GM18499 (cell line): Measurements from ENCODE around the gene ISG20L2.

Experiments
- ATAC-seq: cut with Tn5 transposase; IDR thresholded peaks from one replicate; pipeline ENCODE4 v1.9.1; 2021; ENCODE audit warnings: moderate number of reproducible peaks; ENCODE audit not compliant: insufficient read depth, unreplicated experiment

ISG20L2 gene

GRCh38 chr1:156708218-156708661, 20.3 kb downstream of the ISG20L2 start:
- no peak for ATAC-seq

- no peak for ATAC-seq
Observed at GRCh38 chr1:156707417-156708217, 20.9 kb downstream of the ISG20L2 start.

GRCh38 chr1:156706657-156707416, 21.7 kb downstream of the ISG20L2 start:
- no peak for ATAC-seq

- ATAC-seq, result no peak
Observed at GRCh38 chr1:156705918-156706656, 22.5 kb downstream of the ISG20L2 start.

- ATAC-seq, result no peak
Observed at GRCh38 chr1:156705321-156705917, 23.1 kb downstream of the ISG20L2 start, which contains the start of gene CRABP2. TSS of gene CRABP2 (minus strand) at chr1:156705583. CDS start at chr1:156705446, 137 bp downstream.

GRCh38 chr1:156704930-156705320, 23.6 kb downstream of the ISG20L2 start:
- ATAC-seq, result no peak

- ATAC-seq, result no peak
Observed at GRCh38 chr1:156704166-156704711, 24.3 kb downstream of the ISG20L2 start.

- ATAC-seq, result no peak
Observed at GRCh38 chr1:156703741-156704140, 24.8 kb downstream of the ISG20L2 start.

- ATAC-seq, result no peak
Observed at GRCh38 chr1:156703336-156703735, 25.2 kb downstream of the ISG20L2 start.

GRCh38 chr1:156700736-156701531, 27.6 kb downstream of the ISG20L2 start:
- ATAC-seq, result no peak

GRCh38 chr1:156698995-156699394, 29.6 kb downstream of the ISG20L2 start:
- no peak for ATAC-seq

- no peak for ATAC-seq
Observed at GRCh38 chr1:156697481-156697880, 31.1 kb downstream of the ISG20L2 start.

GRCh38 chr1:156696755-156697154, 31.8 kb downstream of the ISG20L2 start:
- no peak for ATAC-seq

- ATAC-seq, result no peak
Observed at GRCh38 chr1:156694690-156694962, 33.9 kb downstream of the ISG20L2 start.

GRCh38 chr1:156693848-156694689, 34.5 kb downstream of the ISG20L2 start:
- no peak for ATAC-seq

GRCh38 chr1:156692925-156693847, 35.4 kb downstream of the ISG20L2 start:
- no peak for ATAC-seq

- ATAC-seq, result no peak
Observed at GRCh38 chr1:156692441-156692924, 36.1 kb downstream of the ISG20L2 start.
